ENCODE measurements around the gene BMP10. TPM values are rescaled to one million over a fixed set of nuclear protein-coding genes. Genes with fewer than 3 reads are reported as not detected.

Gene BMP10
- total RNA-seq, 2 donors from 2014 or later: not detected

DNA sequence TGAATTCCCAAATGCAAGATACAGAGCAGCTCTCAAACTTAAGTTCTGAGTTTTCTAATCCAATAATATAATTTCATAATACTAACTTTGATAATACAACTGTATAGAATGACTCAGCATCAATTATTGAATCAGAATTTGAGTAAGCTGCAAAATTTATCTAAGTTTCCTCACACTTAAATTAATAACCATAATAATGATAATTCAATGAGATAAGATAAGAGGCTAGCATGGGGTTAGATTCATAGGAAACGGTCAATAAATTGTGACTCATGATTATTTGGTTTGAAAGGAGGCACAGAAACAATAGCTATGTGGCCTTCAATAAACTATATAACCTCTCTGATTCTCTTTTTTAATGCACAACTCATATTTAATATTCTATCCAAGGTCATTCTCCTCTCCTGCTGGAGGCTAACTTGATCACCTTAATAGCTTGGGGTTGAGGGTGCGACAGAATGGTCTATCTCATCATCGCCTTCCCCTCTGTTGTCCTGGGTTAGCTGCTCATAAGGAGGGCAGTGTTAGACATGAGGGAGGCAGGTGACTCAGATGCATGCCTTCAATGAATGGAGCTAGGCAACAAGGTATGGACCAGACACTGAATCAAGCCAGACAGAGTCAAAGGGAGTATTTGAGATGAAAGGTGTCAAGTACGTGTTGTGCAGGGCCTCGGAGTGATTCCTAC, 36.2 kb upstream of the BMP10 start:
- no peaks in the 10 kb centered on the region for H3K36me3 ChIP-seq
- no peak overlapping the region for H3K27ac ChIP-seq
- TF ChIP-seq, protein P1, sequence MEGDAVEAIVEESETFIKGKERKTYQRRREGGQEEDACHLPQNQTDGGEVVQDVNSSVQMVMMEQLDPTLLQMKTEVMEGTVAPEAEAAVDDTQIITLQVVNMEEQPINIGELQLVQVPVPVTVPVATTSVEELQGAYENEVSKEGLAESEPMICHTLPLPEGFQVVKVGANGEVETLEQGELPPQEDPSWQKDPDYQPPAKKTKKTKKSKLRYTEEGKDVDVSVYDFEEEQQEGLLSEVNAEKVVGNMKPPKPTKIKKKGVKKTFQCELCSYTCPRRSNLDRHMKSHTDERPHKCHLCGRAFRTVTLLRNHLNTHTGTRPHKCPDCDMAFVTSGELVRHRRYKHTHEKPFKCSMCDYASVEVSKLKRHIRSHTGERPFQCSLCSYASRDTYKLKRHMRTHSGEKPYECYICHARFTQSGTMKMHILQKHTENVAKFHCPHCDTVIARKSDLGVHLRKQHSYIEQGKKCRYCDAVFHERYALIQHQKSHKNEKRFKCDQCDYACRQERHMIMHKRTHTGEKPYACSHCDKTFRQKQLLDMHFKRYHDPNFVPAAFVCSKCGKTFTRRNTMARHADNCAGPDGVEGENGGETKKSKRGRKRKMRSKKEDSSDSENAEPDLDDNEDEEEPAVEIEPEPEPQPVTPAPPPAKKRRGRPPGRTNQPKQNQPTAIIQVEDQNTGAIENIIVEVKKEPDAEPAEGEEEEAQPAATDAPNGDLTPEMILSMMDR (IDR thresholded peaks at IDR 0.05): no peak
- no peaks in the 10 kb centered on the region for H3K9me3 ChIP-seq
- ATAC-seq (ENCODE audit: insufficient number of reproducible peaks, low FRiP score, low read depth): no peak
- no peak overlapping the region for H3K4me3 ChIP-seq
- no peak for DNase-seq (ENCODE audit: low spot score)
- no peaks in the 10 kb centered on the region for H3K27me3 ChIP-seq (replicated peaks; ENCODE audit: insufficient read depth)
- H3K4me1 ChIP-seq (ENCODE audit: control insufficient read depth in 1 of 2, low read depth in 2 of 2): peaks cover 9 to 14% of the 10 kb centered on the region in 2 donors

DNA sequence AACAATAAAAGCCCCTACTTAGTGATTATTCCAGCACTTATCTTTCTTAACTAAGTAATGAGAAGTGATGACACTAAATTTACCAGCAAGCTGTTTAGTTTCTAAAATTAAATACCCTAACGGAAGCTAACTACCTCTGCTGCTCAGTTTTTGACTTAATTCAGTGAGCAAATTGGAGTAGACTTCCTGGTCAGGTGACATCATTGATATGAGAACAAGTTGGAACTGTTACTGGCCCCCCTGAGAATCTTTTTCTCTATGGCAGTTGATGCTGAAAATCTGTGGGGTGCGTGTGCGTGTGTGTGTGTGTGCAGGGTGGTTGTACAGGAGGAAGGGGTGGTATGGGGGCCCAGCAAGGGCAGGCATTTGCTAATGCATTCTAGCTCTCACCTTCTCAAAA, 35.5 kb upstream of the BMP10 start:
- no peak for ATAC-seq (ENCODE audit: insufficient number of reproducible peaks, low FRiP score, low read depth)

DNA sequence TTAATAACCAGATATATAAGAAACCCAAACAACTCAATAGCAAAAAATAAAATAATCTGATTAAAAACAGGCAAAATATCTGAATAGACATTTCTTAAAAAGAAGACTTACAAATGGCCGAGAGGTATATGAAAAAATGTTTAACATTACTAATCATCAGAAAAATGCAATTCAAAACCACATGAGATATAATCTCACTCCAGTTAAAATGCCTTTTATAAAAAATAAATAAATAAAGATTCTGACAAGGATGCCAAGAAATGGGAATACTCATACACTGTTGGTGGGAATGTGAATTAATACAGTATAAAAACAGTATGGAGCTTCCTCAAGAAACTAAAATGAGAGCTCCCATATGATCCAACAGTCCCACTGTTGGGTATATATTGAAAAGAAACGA, 33.9 kb upstream of the BMP10 start:
- H3K27me3 ChIP-seq (replicated peaks; ENCODE audit: insufficient read depth): no peaks in the 10 kb centered on the region
- no peaks in the 10 kb centered on the region for H3K36me3 ChIP-seq
- no peak overlapping the region for H3K27ac ChIP-seq
- TF ChIP-seq, protein P1 (IDR thresholded peaks at IDR 0.05): no peak
- no peak for DNase-seq (ENCODE audit: low spot score)
- H3K9me3 ChIP-seq: peaks cover 9% of the 10 kb centered on the region
- no peak overlapping the region for H3K4me3 ChIP-seq
- peaks cover 9 to 14% of the 10 kb centered on the region in 2 donors for H3K4me1 ChIP-seq (ENCODE audit: control insufficient read depth in 1 of 2, low read depth in 2 of 2)
- ATAC-seq (ENCODE audit: insufficient number of reproducible peaks, low FRiP score, low read depth): no peak

More for the DNA sequence above, 35.5 kb upstream of the BMP10 start:
- no peak overlapping the region for H3K4me3 ChIP-seq
- TF ChIP-seq, protein P1 (IDR thresholded peaks at IDR 0.05): no peak
- H3K27me3 ChIP-seq (replicated peaks; ENCODE audit: insufficient read depth): no peaks in the 10 kb centered on the region
- no peak for DNase-seq (ENCODE audit: low spot score)
- peaks cover 4% of the 10 kb centered on the region for H3K9me3 ChIP-seq
- peaks cover 9 to 14% of the 10 kb centered on the region in 2 donors for H3K4me1 ChIP-seq (ENCODE audit: control insufficient read depth in 1 of 2, low read depth in 2 of 2)
- H3K36me3 ChIP-seq: no peaks in the 10 kb centered on the region
- H3K27ac ChIP-seq: no peak overlapping the region

DNA sequence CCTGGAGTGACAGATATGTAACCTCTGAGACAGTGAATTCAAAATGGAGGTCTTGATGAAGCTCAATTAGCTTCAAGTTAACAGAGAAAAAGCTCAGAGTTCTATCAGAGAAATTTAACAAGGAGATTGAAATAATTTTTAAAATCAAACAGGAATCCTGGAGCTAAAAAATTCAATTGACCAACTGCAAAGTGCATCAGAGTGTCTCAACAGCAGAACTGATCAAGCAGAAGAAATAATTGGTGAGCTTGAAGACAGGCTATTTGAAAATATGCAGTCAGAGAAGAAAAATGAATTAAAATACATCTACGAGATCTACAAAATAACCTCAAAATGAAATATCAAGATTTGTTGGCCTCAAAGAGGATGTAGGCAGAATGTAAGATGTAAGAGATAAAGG, 30.4 kb upstream of the BMP10 start:
- TF ChIP-seq, protein P1 (IDR thresholded peaks at IDR 0.05): no peak
- no peak for ATAC-seq (ENCODE audit: insufficient number of reproducible peaks, low FRiP score, low read depth)

DNA sequence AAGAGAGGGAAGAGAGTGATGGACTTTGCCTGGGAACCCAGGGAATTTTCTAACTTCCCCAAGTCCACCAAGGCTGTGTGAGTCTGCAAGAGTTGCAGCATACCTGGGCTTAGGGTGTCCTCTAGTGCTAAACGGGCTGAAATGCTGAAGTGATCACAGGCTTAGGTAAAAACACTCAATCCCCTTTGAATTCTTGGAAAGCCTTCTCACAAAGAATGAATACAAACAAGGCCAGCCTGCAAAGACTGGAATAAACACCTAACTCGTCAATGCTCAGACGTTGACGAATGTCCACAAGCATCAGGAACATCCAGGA, 30.0 kb upstream of the BMP10 start:
- Histone ChIP-seq H3K4me1 (ENCODE audit: control insufficient read depth in 1 of 2, low read depth in 2 of 2) (no peaks in the 10 kb centered on the region), H3K9me3 (peaks cover 9% of the 10 kb centered on the region), H3K4me3 (no peak overlapping the region), H3K27me3 (replicated peaks; ENCODE audit: insufficient read depth) (no peaks in the 10 kb centered on the region), H3K27ac (no peak overlapping the region), H3K36me3 (no peaks in the 10 kb centered on the region)
- DNase-seq (ENCODE audit: low spot score) (no peak), ATAC-seq (ENCODE audit: insufficient number of reproducible peaks, low FRiP score, low read depth) (no peak)
- TF ChIP-seq, protein P1 (IDR thresholded peaks at IDR 0.05): no peak

More for the DNA sequence above, 30.4 kb upstream of the BMP10 start:
- Histone ChIP-seq H3K4me3 (no peak overlapping the region), H3K27ac (no peak overlapping the region), H3K27me3 (replicated peaks; ENCODE audit: insufficient read depth) (no peaks in the 10 kb centered on the region), H3K9me3 (peaks cover 9% of the 10 kb centered on the region), H3K4me1 (ENCODE audit: control insufficient read depth in 1 of 2, low read depth in 2 of 2) (no peaks in the 10 kb centered on the region), H3K36me3 (no peaks in the 10 kb centered on the region)
- no peak for DNase-seq (ENCODE audit: low spot score)
